PC-9 (cell line): ENCODE measurements around the gene UNC5B. TPM values are rescaled to one million over a fixed set of nuclear protein-coding genes. Genes with fewer than 3 reads are reported as not detected.

Experiments used
- BruUV-seq: library from RNA; stranded (reverse); fragments of 400-500 nt; replicated peaks from 2 replicates; lab custom pipeline; 2021; lab: Mats Ljungman, UMichigan
- CTCF ChIA-PET: fragments of 300-600 bp; sonication (Branson Sonifier 250); formaldehyde crosslinking; loops from one replicate; lab custom pipeline; 2022; ENCODE audit warnings: antibody characterized with exemption; lab: Charles Lee
- POLR2A ChIA-PET: fragments of 300-600 bp; sonication (Branson Sonifier 250); formaldehyde crosslinking; loops from one replicate; lab custom pipeline; 2022; ENCODE audit warnings: antibody characterized with exemption; ENCODE audit not compliant: unreplicated experiment; lab: Charles Lee
- DNase-seq, 2 experiments: peaks; one replicate each; pipeline versions ENCODE4 v3.0.0 to v3.0.0-alpha.2; 2015 to 2022; ENCODE audit warnings: mixed read lengths in 1 of 2
- H2AFZ ChIP-seq: fragments of 200-600 bp; sonication (generic); 2 replicates; pipeline ENCODE4 v1.8.1; 2017; ENCODE audit warnings: antibody characterized with exemption
- H3F3A ChIP-seq: fragments of 200-600 bp; sonication (generic); 2 replicates; pipeline ENCODE4 v1.8.1; 2017; ENCODE audit warnings: antibody characterized with exemption, mild to moderate bottlenecking, low read depth; ENCODE audit not compliant: insufficient read depth
- H3K27ac ChIP-seq: fragments of 200-600 bp; sonication (generic); 2 replicates; pipeline ENCODE4 v1.6.1; 2016; ENCODE audit warnings: mixed run types
- H3K27me3 ChIP-seq: fragments of 200-600 bp; sonication (generic); 2 replicates; pipeline ENCODE4 v1.6.1; 2016; ENCODE audit warnings: low read depth, mixed run types; ENCODE audit not compliant: insufficient read depth
- H3K36me3 ChIP-seq: fragments of 200-600 bp; sonication (generic); 2 replicates; pipeline ENCODE4 v1.6.1; 2016; ENCODE audit warnings: low read depth, mixed run types
- H3K4me1 ChIP-seq: fragments of 200-600 bp; sonication (generic); replicated peaks from 2 replicates; pipeline ENCODE4 v1.6.1; 2016; ENCODE audit warnings: mixed run types; ENCODE audit not compliant: insufficient read depth
- H3K4me2 ChIP-seq: fragments of 200-600 bp; sonication (generic); 2 replicates; pipeline ENCODE4 v1.6.1; 2017; ENCODE audit warnings: mixed run types
- H3K4me3 ChIP-seq: fragments of 200-600 bp; sonication (generic); 2 replicates; pipeline ENCODE4 v1.6.1; 2016; ENCODE audit warnings: mixed run types
- H3K79me2 ChIP-seq: fragments of 200-600 bp; sonication (generic); 2 replicates; pipeline ENCODE4 v1.6.1; 2017; ENCODE audit warnings: low read depth, mixed run types
- H3K9me2 ChIP-seq: fragments of 200-600 bp; sonication (generic); 2 replicates; pipeline ENCODE4 v1.8.1; 2017; ENCODE audit warnings: mild to moderate bottlenecking; ENCODE audit not compliant: insufficient read depth
- H3K9me3 ChIP-seq: fragments of 200-600 bp; sonication (generic); 2 replicates; pipeline ENCODE4 v1.8.1; 2016; ENCODE audit warnings: low read depth; ENCODE audit not compliant: insufficient read depth
- H4K20me1 ChIP-seq: fragments of 200-600 bp; sonication (generic); 2 replicates; pipeline ENCODE4 v1.8.1; 2017; ENCODE audit not compliant: insufficient read depth
- EZH2 ChIP-seq: fragments of 200-600 bp; sonication (generic); IDR thresholded peaks from 2 replicates; pipeline ENCODE4 v1.8.0; 2017; ENCODE audit warnings: antibody characterized with exemption, low read depth
- intact Hi-C: fragments of 100-400 bp; cut with micrococcal nuclease; formaldehyde crosslinking; loops from one replicate; pipeline ENCODE4 v1.10.0; 2022; ENCODE audit not compliant: unreplicated experiment
- total RNA-seq: library from RNA; stranded (reverse); gene quantifications from 2 replicates; pipeline ENCODE4 v1.2.3, GENCODE V29; 2021
- TF ChIP-seq, protein P1 (sequence below): fragments of 200-600 bp; sonication (generic); conservative IDR thresholded peaks from 2 replicates; pipeline ENCODE4 v1.6.1; 2017; ENCODE audit warnings: mixed run types, antibody characterized with exemption, mild to moderate bottlenecking, moderate library complexity

Gene UNC5B
- total RNA-seq, 1 experiment from 2014 or later = 1.7 TPM

DNA sequence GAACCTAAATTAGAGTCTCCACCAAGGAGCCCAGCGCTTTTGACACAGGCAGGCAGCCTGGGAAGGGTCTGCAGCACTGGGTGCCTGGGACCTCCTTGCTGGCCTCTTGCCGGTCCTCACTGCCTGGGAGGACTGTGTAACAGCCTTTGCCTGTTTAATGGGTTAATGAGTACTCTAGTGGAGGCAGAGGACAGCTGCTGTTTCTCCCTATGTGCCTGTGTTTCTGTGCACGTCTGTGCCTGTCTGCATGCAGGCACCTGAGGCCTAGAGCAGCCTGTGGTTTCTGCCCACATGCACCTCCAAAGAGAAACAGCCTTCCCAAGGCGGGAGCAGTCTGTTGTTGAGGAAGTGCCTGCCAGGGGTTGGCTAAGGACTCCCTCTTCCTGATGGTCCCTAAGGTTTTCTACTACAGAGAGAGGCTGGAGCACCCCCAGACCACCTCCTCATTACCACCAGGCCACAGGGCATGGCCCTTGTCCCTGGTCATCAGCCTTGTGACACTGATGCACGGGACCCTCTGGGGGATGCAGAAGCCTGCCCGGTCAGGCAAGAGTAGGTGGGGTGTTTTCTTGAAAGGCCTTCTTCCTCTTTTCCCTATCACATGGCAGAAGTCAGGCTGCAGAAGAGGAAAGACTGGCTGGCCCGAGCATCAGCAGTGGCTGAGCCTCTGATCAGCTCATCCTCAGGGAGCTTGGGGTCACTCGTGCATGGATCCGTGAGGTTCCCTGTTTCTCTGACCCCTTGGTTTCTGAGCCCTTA, 120.9 kb downstream of the UNC5B start:
- H4K20me1 ChIP-seq = no peaks in the 10 kb centered on the region
- H3K36me3 ChIP-seq = no peaks in the 10 kb centered on the region
- no peak overlapping the region for H3K4me3 ChIP-seq
- BruUV-seq = no TSS peak
- H3K27me3 ChIP-seq = no peaks in the 10 kb centered on the region
- H3K79me2 ChIP-seq = peaks cover 6% of the 10 kb centered on the region
- H3K4me2 ChIP-seq = no peak overlapping the region
- H3K9me2 ChIP-seq = no peaks in the 10 kb centered on the region
- TF ChIP-seq EZH2 = no peak
- TF ChIP-seq, protein P1, sequence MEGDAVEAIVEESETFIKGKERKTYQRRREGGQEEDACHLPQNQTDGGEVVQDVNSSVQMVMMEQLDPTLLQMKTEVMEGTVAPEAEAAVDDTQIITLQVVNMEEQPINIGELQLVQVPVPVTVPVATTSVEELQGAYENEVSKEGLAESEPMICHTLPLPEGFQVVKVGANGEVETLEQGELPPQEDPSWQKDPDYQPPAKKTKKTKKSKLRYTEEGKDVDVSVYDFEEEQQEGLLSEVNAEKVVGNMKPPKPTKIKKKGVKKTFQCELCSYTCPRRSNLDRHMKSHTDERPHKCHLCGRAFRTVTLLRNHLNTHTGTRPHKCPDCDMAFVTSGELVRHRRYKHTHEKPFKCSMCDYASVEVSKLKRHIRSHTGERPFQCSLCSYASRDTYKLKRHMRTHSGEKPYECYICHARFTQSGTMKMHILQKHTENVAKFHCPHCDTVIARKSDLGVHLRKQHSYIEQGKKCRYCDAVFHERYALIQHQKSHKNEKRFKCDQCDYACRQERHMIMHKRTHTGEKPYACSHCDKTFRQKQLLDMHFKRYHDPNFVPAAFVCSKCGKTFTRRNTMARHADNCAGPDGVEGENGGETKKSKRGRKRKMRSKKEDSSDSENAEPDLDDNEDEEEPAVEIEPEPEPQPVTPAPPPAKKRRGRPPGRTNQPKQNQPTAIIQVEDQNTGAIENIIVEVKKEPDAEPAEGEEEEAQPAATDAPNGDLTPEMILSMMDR = no peak
- ChIA-PET POLR2A (interaction anchor here (0.6 kb wide), 1 partner anchor 570 kb away, joined by 3 read pairs; no protein-coding TSS in a partner anchor), CTCF (no interaction called here)
- no peak for DNase-seq
- H3K4me1 ChIP-seq = peaks cover 35% of the 10 kb centered on the region
- H2AFZ ChIP-seq = no peak overlapping the region
- no peaks in the 10 kb centered on the region for H3K9me3 ChIP-seq
- intact Hi-C loops = no loop called here
- H3K27ac ChIP-seq = no peak overlapping the region
- H3F3A ChIP-seq = peaks cover 24% of the 10 kb centered on the region

GRCh38 chr10:71334221-71334791, 121.9 kb downstream of the UNC5B start:
- no TSS peak for BruUV-seq
- TF ChIP-seq EZH2 = no peak
- TF ChIP-seq, protein P1 = no peak
- Histone ChIP-seq H3K79me2 (peaks cover 6% of the 10 kb centered on the region), H3K27ac (no peak overlapping the region), H3K4me1 (peaks cover 45% of the 10 kb centered on the region), H3K9me2 (no peaks in the 10 kb centered on the region), H3K27me3 (no peaks in the 10 kb centered on the region), H4K20me1 (no peaks in the 10 kb centered on the region), H3K4me2 (no peak overlapping the region), H3F3A (peaks cover 34% of the 10 kb centered on the region), H3K4me3 (no peak overlapping the region), H3K9me3 (no peaks in the 10 kb centered on the region), H2AFZ (no peak overlapping the region), H3K36me3 (no peaks in the 10 kb centered on the region)
- ChIA-PET POLR2A (interaction anchor here (0.6 kb wide), 2 partner anchors 14 to 569 kb away, joined by 3 to 4 read pairs; no protein-coding TSS in a partner anchor), CTCF (no interaction called here)
- intact Hi-C loops = no loop called here
- peak in 1 of 2 experiments; percentile 48 for DNase-seq

DNA sequence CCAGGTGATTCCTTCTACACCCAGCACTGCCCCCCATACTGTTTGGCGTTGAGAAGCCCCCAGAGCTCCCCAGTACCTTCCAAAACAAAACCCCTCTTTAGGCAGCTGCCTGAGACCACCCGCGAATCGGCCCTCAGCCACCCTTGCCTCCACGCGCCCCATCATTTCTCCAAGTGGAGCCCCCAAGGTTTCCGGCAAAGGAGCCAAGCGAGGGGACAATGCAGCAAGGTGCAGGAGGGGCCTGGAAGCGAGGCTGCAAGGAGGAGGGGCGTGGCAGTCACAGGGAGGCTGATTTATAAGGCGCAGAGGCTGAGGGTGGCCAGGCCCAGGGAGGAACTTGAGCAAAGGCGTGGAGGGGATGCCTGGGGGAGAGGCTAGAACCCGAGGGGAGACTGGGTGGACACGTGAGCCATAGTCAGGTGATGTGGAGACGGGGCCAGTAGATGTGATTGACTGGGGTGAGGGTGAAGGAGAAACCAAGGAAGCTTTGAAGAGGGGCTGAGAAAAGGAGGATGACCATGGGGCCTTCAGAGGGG, 122.9 kb downstream of the UNC5B start:
- no peak overlapping the region for H3K4me2 ChIP-seq
- H3K4me1 ChIP-seq = peaks cover 49% of the 10 kb centered on the region
- CTCF ChIA-PET = no interaction called here

More for the DNA sequence above, 122.9 kb downstream of the UNC5B start:
- H3K36me3 ChIP-seq = no peaks in the 10 kb centered on the region
- H3K9me2 ChIP-seq = no peaks in the 10 kb centered on the region
- peaks cover 6% of the 10 kb centered on the region for H3K79me2 ChIP-seq
- no peak overlapping the region for H3K4me3 ChIP-seq
- no peak overlapping the region for H3K27ac ChIP-seq
- POLR2A ChIA-PET = no interaction called here
- H3F3A ChIP-seq = peaks cover 41% of the 10 kb centered on the region
- TF ChIP-seq EZH2 = no peak
- TF ChIP-seq, protein P1 = no peak
- no TSS peak for BruUV-seq
- H4K20me1 ChIP-seq = no peaks in the 10 kb centered on the region
- no peak overlapping the region for H2AFZ ChIP-seq
- H3K9me3 ChIP-seq = no peaks in the 10 kb centered on the region
- intact Hi-C loops = loop anchor here (5.0 kb wide), 1 partner anchor 537 kb away; no protein-coding TSS in a partner anchor
- DNase-seq = no peak
- H3K27me3 ChIP-seq = no peaks in the 10 kb centered on the region
